ENCODE measurements around the gene VTI1A.

Gene VTI1A

DNA sequence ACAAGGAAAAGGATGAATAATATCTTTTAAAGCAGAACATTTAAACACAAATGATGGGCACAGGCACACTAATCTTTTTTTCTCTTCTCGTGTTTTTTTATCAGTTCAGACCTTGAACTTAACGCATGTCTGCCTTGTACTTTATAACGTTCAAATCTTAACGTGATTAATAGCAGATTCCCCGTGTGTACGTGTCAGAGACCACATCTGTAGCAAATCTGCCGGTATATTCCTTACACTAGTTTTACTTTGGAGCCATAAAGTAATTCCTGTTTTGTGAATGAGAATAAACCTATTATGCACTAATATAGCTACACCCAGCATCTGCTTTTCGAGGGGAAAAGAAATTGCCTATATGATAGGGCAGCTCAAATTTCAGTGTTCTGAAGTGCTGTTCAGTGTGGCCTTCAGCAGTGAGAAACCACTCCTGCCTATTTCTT, 337.0 kb downstream of the VTI1A start:
- DNase-seq (ENCODE audit: low read depth): no peak
- TF ChIP-seq, protein P1, sequence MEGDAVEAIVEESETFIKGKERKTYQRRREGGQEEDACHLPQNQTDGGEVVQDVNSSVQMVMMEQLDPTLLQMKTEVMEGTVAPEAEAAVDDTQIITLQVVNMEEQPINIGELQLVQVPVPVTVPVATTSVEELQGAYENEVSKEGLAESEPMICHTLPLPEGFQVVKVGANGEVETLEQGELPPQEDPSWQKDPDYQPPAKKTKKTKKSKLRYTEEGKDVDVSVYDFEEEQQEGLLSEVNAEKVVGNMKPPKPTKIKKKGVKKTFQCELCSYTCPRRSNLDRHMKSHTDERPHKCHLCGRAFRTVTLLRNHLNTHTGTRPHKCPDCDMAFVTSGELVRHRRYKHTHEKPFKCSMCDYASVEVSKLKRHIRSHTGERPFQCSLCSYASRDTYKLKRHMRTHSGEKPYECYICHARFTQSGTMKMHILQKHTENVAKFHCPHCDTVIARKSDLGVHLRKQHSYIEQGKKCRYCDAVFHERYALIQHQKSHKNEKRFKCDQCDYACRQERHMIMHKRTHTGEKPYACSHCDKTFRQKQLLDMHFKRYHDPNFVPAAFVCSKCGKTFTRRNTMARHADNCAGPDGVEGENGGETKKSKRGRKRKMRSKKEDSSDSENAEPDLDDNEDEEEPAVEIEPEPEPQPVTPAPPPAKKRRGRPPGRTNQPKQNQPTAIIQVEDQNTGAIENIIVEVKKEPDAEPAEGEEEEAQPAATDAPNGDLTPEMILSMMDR (IDR thresholded peaks at IDR 0.05; ENCODE audit: control insufficient read depth, extremely low read depth, insufficient read depth): no peak
- H3K4me3 ChIP-seq (ENCODE audit: low read depth, low read length): no peak overlapping the region

DNA sequence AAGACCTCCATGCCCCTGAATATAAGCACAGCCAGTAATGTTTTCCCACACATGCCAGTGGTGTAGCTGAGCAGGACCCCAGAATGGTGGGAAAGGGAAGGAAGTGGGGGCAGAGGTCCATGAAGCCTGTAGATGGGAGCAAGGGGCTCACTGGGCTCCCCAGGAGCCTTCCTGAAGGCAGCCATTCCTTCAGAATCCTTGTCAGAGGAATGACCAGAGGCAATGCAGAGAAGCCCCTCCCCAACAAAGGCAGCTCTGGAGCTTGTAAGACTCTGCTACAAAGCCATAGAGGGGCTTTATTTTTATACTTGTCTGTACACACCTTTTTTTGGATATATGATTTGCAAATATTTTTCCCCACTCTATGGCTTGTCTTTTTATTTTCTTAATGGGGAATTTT, 338.1 kb downstream of the VTI1A start:
- TF ChIP-seq, protein P1 (IDR thresholded peaks at IDR 0.05; ENCODE audit: control insufficient read depth, extremely low read depth, insufficient read depth): no peak
- no peak overlapping the region for H3K4me3 ChIP-seq (ENCODE audit: low read depth, low read length)
- no peak for DNase-seq (ENCODE audit: low read depth)

DNA sequence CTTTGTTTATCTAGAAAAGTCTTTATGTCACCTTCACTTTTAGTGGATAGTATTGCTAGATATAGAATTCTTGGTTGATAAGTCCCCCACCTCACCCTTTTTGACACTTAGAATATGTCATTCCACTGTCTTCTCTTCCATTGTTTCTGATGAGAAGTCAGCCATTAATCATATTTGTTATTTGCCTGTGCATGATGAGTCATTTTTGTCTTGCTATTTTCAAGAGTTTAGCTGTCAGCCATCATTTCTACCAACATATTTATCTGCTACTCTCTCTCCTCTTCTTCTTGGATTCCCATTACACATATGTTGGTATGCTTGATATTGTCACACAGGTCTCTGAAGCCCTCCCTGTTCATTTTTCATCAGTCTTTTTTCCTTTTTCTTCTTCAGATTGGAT, 342.2 kb downstream of the VTI1A start:
- no peak for DNase-seq (ENCODE audit: low read depth)

DNA sequence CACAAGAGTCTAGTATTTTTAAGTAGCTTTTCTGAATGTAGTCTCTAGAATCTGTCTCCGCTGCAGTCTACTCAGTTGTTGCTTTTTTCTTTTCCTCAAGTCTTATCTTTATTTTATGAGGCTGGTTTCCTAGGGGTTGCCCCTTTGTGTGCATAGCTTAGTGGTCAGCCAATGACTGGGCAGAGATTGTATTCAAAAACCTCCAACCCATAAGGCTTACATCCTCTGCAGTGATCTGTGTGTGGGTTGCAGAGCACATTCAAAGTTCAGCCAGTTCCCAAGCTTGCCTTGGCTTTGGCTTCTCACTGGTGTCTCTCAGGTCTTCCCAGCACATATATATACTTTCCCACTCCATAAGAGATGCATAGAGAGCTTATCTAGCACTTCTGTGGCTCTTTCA, 343.0 kb downstream of the VTI1A start:
- TF ChIP-seq, protein P1 (IDR thresholded peaks at IDR 0.05; ENCODE audit: control insufficient read depth, extremely low read depth, insufficient read depth): no peak
- no peak overlapping the region for H3K4me3 ChIP-seq (ENCODE audit: low read depth, low read length)
- DNase-seq (ENCODE audit: low read depth): no peak

More for the DNA sequence above, 342.2 kb downstream of the VTI1A start:
- TF ChIP-seq, protein P1 (IDR thresholded peaks at IDR 0.05; ENCODE audit: control insufficient read depth, extremely low read depth, insufficient read depth): no peak
- H3K4me3 ChIP-seq (ENCODE audit: low read depth, low read length): no peak overlapping the region

DNA sequence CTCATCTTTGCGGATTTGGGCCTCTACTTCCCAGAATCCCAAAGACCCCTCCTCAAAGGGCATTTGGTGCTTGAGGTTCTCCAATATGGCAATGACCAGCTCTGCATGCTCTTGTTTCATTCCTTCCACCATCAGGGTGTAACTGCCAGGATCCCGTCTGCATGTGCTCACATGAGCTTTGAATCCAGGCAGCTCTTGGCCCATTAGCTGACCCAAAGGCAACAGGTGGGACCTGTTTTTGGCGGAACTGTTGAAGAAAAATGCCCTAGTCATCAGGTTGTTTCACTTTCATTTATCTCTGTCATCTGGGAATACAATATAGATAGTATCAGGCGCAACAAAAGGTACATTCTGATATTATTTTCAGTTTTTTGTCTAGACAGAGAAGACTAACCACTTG, 343.9 kb downstream of the VTI1A start:
- TF ChIP-seq, protein P1 (IDR thresholded peaks at IDR 0.05; ENCODE audit: control insufficient read depth, extremely low read depth, insufficient read depth): no peak
- H3K4me3 ChIP-seq (ENCODE audit: low read depth, low read length): no peak overlapping the region
- peak; percentile 61 for DNase-seq (ENCODE audit: low read depth)

DNA sequence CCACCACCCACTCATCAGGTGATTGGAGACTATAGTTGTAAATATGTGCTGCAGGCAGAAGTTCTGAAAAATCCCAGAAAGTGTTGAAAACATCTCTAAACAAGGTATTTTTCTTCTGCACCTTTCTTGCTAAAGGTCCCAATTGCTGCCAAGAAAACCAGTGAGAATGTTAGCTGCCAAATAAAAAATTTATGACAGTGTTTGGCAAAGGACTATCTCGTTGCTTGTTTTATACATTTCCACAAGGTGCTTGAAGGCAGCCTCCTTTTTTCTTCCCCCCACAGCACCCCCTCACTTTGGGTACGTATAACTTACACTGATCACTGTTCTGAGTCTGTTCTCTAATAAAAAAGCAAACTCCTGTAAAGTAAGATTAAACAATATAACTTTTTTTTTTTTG, 344.4 kb downstream of the VTI1A start:
- no peak overlapping the region for H3K4me3 ChIP-seq (ENCODE audit: low read depth, low read length)
- TF ChIP-seq, protein P1 (IDR thresholded peaks at IDR 0.05; ENCODE audit: control insufficient read depth, extremely low read depth, insufficient read depth): no peak
- DNase-seq (ENCODE audit: low read depth): peak; percentile 89

DNA sequence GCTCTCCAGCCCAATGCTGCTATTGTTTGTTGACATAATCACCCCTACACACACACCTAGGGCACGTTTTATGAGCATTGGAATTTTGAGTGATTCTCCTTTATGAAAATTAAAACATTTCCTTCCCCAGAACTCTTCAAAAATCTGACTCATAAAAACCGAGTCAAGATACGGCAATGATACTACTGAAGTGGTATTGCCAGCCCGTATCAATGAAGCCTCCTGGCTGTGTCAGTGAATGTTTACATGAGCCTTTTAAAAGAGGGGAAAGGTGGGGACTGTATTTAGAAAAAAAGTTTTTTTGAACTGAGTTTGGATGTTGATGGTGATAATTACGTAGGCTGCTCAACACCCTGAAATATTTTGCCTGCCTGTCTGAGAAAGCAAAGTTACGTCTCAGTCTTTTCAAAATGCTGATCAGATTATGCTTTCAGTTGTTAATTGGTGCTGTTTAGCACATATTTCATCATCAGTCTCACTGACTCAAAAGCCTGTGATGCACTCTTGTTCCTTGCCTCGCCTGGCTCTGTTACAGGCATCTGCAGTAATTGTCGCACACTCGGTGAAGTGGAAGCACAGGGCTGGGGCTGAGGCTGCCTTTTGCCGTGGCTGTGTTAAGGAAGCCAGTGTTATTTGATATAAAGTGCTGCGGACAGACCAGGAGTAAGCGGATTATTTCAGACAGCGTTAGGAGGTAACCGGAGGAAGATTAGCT, 345.6 kb downstream of the VTI1A start:
- H3K4me3 ChIP-seq (ENCODE audit: low read depth, low read length): no peak overlapping the region
- no peak for DNase-seq (ENCODE audit: low read depth)

More for the DNA sequence above, 345.6 kb downstream of the VTI1A start:
- TF ChIP-seq, protein P1 (IDR thresholded peaks at IDR 0.05; ENCODE audit: control insufficient read depth, extremely low read depth, insufficient read depth): no peak
